RWPE2 (cell line): ENCODE data around the gene FNDC3B.

Experiments used
- ATAC-seq: fragments of 200-7000 bp; cut with Tn5 transposase; 3 replicates; pipeline ENCODE4 v1.9.1; 2021; ENCODE audit warnings: low read depth
- DNase-seq: peaks from one replicate; pipeline ENCODE4 v3.0.0-alpha.2; 2020; ENCODE audit warnings: low spot score
- H3K27ac ChIP-seq: fragments of 450-650 bp; 2 replicates; pipeline ENCODE4 v1.5.1; 2017; ENCODE audit warnings: mild to moderate bottlenecking; ENCODE audit not compliant: poor library complexity, severe bottlenecking
- H3K27me3 ChIP-seq: fragments of 250-450 bp; sonication (Bioruptor Pico); 2 replicates; pipeline ENCODE4 v1.5.1; 2021; ENCODE audit warnings: mild to moderate bottlenecking, moderate library complexity; ENCODE audit not compliant: insufficient read depth, poor library complexity, severe bottlenecking
- H3K36me3 ChIP-seq: fragments of 250-450 bp; sonication (Bioruptor Pico); 2 replicates; pipeline ENCODE4 v1.5.1; 2020; ENCODE audit warnings: low read depth, mild to moderate bottlenecking, moderate library complexity
- H3K4me1 ChIP-seq: fragments of 250-450 bp; sonication (Bioruptor Pico); 2 replicates; pipeline ENCODE4 v1.5.1; 2021; ENCODE audit warnings: mild to moderate bottlenecking, moderate library complexity; ENCODE audit not compliant: insufficient read depth, poor library complexity, severe bottlenecking
- H3K4me3 ChIP-seq: fragments of 250-450 bp; sonication (Bioruptor Pico); 2 replicates; pipeline ENCODE4 v1.5.1; 2021; ENCODE audit warnings: mild to moderate bottlenecking, moderate library complexity; ENCODE audit not compliant: severe bottlenecking
- H3K9me3 ChIP-seq: fragments of 250-450 bp; sonication (Bioruptor Pico); 2 replicates; pipeline ENCODE4 v1.5.1; 2021; ENCODE audit warnings: mild to moderate bottlenecking, moderate library complexity; ENCODE audit not compliant: severe bottlenecking
- CTCF ChIP-seq: fragments of 450-650 bp; IDR thresholded peaks from one replicate; pipeline ENCODE4 v1.5.1; 2017; ENCODE audit warnings: mild to moderate bottlenecking, moderate library complexity; ENCODE audit not compliant: poor library complexity, severe bottlenecking

Gene FNDC3B

GRCh38 chr3:172157564-172158258 lies 118.3 kb downstream of the FNDC3B start:
- ATAC-seq: no peak
- no peak for TF ChIP-seq CTCF

GRCh38 chr3:172158741-172159140 lies 119.4 kb downstream of the FNDC3B start:
- ATAC-seq (no peak), DNase-seq (no peak)
- Histone ChIP-seq H3K27me3 (no peaks in the 10 kb centered on the region), H3K4me3 (no peak overlapping the region), H3K36me3 (no peaks in the 10 kb centered on the region), H3K4me1 (peaks cover 52% of the 10 kb centered on the region), H3K9me3 (no peaks in the 10 kb centered on the region), H3K27ac (peak overlapping the region; percentile 98)
- no peak for TF ChIP-seq CTCF

More at GRCh38 chr3:172157564-172158258, 118.3 kb downstream of the FNDC3B start:
- no peak for DNase-seq
- Histone ChIP-seq H3K27me3 (no peaks in the 10 kb centered on the region), H3K36me3 (no peaks in the 10 kb centered on the region), H3K4me3 (no peak overlapping the region), H3K4me1 (peaks cover 62% of the 10 kb centered on the region), H3K9me3 (no peaks in the 10 kb centered on the region), H3K27ac (peak overlapping the region; percentile 98)

GRCh38 chr3:172159376-172159775 lies 120.0 kb downstream of the FNDC3B start:
- Histone ChIP-seq H3K4me1 (peaks cover 46% of the 10 kb centered on the region), H3K9me3 (no peaks in the 10 kb centered on the region), H3K36me3 (peaks cover 4% of the 10 kb centered on the region; the same call in 1 of the 2 replicates), H3K27me3 (no peaks in the 10 kb centered on the region), H3K4me3 (no peak overlapping the region), H3K27ac (peak overlapping the region; percentile 98)
- TF ChIP-seq CTCF: no peak
- no peak for ATAC-seq
- no peak for DNase-seq

- Histone ChIP-seq H3K36me3 (peaks cover 4% of the 10 kb centered on the region; the same call in 1 of the 2 replicates), H3K4me1 (peaks cover 39% of the 10 kb centered on the region), H3K27me3 (no peaks in the 10 kb centered on the region), H3K27ac (no peak overlapping the region), H3K9me3 (no peaks in the 10 kb centered on the region), H3K4me3 (no peak overlapping the region)
- DNase-seq (no peak), ATAC-seq (no peak)
- TF ChIP-seq CTCF: no peak
Observed at GRCh38 chr3:172159962-172160538, 120.7 kb downstream of the FNDC3B start.

GRCh38 chr3:172161133-172161789 lies 121.9 kb downstream of the FNDC3B start:
- TF ChIP-seq CTCF: no peak
- H3K9me3 ChIP-seq: no peaks in the 10 kb centered on the region
- H3K27ac ChIP-seq: no peak overlapping the region
- H3K36me3 ChIP-seq: peaks cover 4% of the 10 kb centered on the region; the same call in 1 of the 2 replicates
- no peaks in the 10 kb centered on the region for H3K27me3 ChIP-seq
- H3K4me3 ChIP-seq: no peak overlapping the region
- ATAC-seq: no peak
- H3K4me1 ChIP-seq: peaks cover 27% of the 10 kb centered on the region
- no peak for DNase-seq
